ENCODE results near the gene DLGAP3.

Gene DLGAP3

GRCh38 chr1:34901919-34902318 is 27.5 kb downstream of the DLGAP3 start:
- DNase-seq = no peak

GRCh38 chr1:34900775-34901502 is 28.5 kb downstream of the DLGAP3 start:
- DNase-seq = no peak

GRCh38 chr1:34899906-34900305 is 29.5 kb downstream of the DLGAP3 start:
- DNase-seq = no peak

- no peak for DNase-seq
Observed at GRCh38 chr1:34899471-34899870, 30.0 kb downstream of the DLGAP3 start.

GRCh38 chr1:34898330-34898761 is 31.1 kb downstream of the DLGAP3 start:
- no peak for DNase-seq

GRCh38 chr1:34896612-34897011 is 32.8 kb downstream of the DLGAP3 start:
- DNase-seq = no peak

GRCh38 chr1:34889705-34890104 is 39.7 kb downstream of the DLGAP3 start:
- DNase-seq = no peak

- no peak for DNase-seq
Observed at GRCh38 chr1:34887593-34887992, 41.9 kb downstream of the DLGAP3 start.

GRCh38 chr1:34885405-34886247 is 43.8 kb downstream of the DLGAP3 start:
- DNase-seq = no peak

GRCh38 chr1:34884961-34885360 is 44.5 kb downstream of the DLGAP3 start:
- DNase-seq = no peak

- DNase-seq = no peak
Observed at GRCh38 chr1:34884536-34884935, 44.9 kb downstream of the DLGAP3 start.

- DNase-seq = no peak
Observed at GRCh38 chr1:34879230-34879629, 50.2 kb downstream of the DLGAP3 start.

- DNase-seq = no peak
Observed at GRCh38 chr1:34876406-34876805, 53.0 kb downstream of the DLGAP3 start.

GRCh38 chr1:34874296-34874952 is 55.0 kb downstream of the DLGAP3 start:
- DNase-seq = no peak

GRCh38 chr1:34872133-34872503 is 57.3 kb downstream of the DLGAP3 start:
- no peak for DNase-seq

- DNase-seq = no peak
Observed at GRCh38 chr1:34871443-34872132, 57.9 kb downstream of the DLGAP3 start.

- DNase-seq = no peak
Observed at GRCh38 chr1:34870395-34870794, 59.1 kb downstream of the DLGAP3 start.

GRCh38 chr1:34869760-34870159 is 59.7 kb downstream of the DLGAP3 start:
- no peak for DNase-seq

GRCh38 chr1:34868230-34869049 is 61.0 kb downstream of the DLGAP3 start:
- no peak for DNase-seq

GRCh38 chr1:34867415-34867814 is 62.0 kb downstream of the DLGAP3 start:
- no peak for DNase-seq

GRCh38 chr1:34866762-34867109 is 62.7 kb downstream of the DLGAP3 start:
- DNase-seq = no peak
